Adrenal gland (tissue), 5 donors: ENCODE results near the gene ANKRD60.

Experiments
- CTCF ChIP-seq, 6 experiments: fragments of 450-650 bp in 4 of 6; fragments of 200-600 bp in 2 of 6; sonication (generic) in 1 of 6; IDR thresholded peaks; 1 replicate in 5 of 6; 2 replicates in 1 of 6; pipeline versions ENCODE4 v1.5.1 to v1.8.0; 2016 to 2021; ENCODE audit warnings: antibody characterized with exemption in 6 of 6, mild to moderate bottlenecking in 2 of 6, moderate library complexity in 1 of 6
- POLR2A ChIP-seq, 2 donors: fragments of 450-650 bp; IDR thresholded peaks; one replicate each; pipeline ENCODE4 v1.6.1; 2017; ENCODE audit warnings: antibody characterized with exemption in 2 of 2, mild to moderate bottlenecking in 2 of 2, moderate library complexity in 1 of 2
- donor health status: DM: no; HTN: no; CAD: no.

GRCh38 chr20:58245931-58246330 is 17.5 kb upstream of the ANKRD60 start:
- no peak for TF ChIP-seq CTCF (IDR thresholded peaks at IDR 0.05)
- TF ChIP-seq POLR2A (IDR thresholded peaks at IDR 0.05), result no peak
